ENCODE data around the gene CDH4. TPM values are rescaled to one million over a fixed set of nuclear protein-coding genes. Genes with fewer than 3 reads are reported as not detected.

Gene CDH4
- total and polyA plus RNA-seq, 2 of the 13 experiments (the other 11 are each of a cell fraction or from before 2014, with no cell fraction given) = not detected

GRCh38 chr20:61980647-61981583 lies 728.9 kb downstream of the CDH4 start (continued):
- TF ChIP-seq NKX3-1 (CRISPR knock-in tag; IDR thresholded peaks at IDR 0.05) (no peak), TOPORS (CRISPR knock-in tag; IDR thresholded peaks at IDR 0.05) (no peak), DNMT1 (CRISPR knock-in tag; IDR thresholded peaks at IDR 0.05) (no peak), CSRNP2 (CRISPR knock-in tag; conservative IDR thresholded peaks at IDR 0.05; ENCODE audit: low read depth) (no peak), SALL2 (CRISPR knock-in tag; IDR thresholded peaks at IDR 0.05) (no peak), SP2 (CRISPR knock-in tag; IDR thresholded peaks at IDR 0.05) (no peak), MEIS1 (CRISPR knock-in tag; IDR thresholded peaks at IDR 0.05; ENCODE audit: borderline replicate concordance) (no peak), MYC (CRISPR knock-in tag; IDR thresholded peaks at IDR 0.05; ENCODE audit: borderline replicate concordance) (no peak; the same call in 1 of the 2 replicates), SKIL (CRISPR knock-in tag; IDR thresholded peaks at IDR 0.05; ENCODE audit: borderline replicate concordance) (no peak), ZSCAN12 (CRISPR knock-in tag; IDR thresholded peaks at IDR 0.05) (no peak), ZNF430 (CRISPR knock-in tag; IDR thresholded peaks at IDR 0.05) (no peak), HNRNPH1 (optimal IDR thresholded peaks at IDR 0.05; ENCODE audit: low read depth, low read length) (no peak), ZNF235 (CRISPR knock-in tag; IDR thresholded peaks at IDR 0.05; ENCODE audit: borderline replicate concordance) (0 out of 2 replicates have a peak, but pooled peaks have one; percentile 50), THAP7 (CRISPR knock-in tag; IDR thresholded peaks at IDR 0.05) (no peak), RARA (CRISPR knock-in tag; IDR thresholded peaks at IDR 0.05) (no peak), ZNF761 (CRISPR knock-in tag; conservative IDR thresholded peaks at IDR 0.05) (no peak), HNRNPUL1 (IDR thresholded peaks at IDR 0.05; ENCODE audit: low read depth, low read length) (no peak), ARID2 (CRISPR knock-in tag; IDR thresholded peaks at IDR 0.05; ENCODE audit: borderline replicate concordance) (no peak), ZNF251 (CRISPR knock-in tag; IDR thresholded peaks at IDR 0.05) (no peak), NCOR1 (IDR thresholded peaks at IDR 0.05; ENCODE audit: borderline replicate concordance, low read length) (no peak), SMC3 (IDR thresholded peaks at IDR 0.05; ENCODE audit: low read length) (peak; percentile 80), THYN1 (CRISPR knock-in tag; IDR thresholded peaks at IDR 0.05; ENCODE audit: borderline replicate concordance, low read depth) (no peak)

Data from HepG2 (cell line).